Muscle of leg (tissue), 11 donors: ENCODE results near the gene RGS7BP. TPM values are rescaled to one million over a fixed set of nuclear protein-coding genes. Genes with fewer than 3 reads are reported as not detected.

Experiments used
- DNase-seq: peaks from one replicate; pipeline ENCODE4 v3.0.0; 2013
- H3K27ac ChIP-seq: one replicate; pipeline ENCODE4 v1.5.1; 2013; ENCODE audit warnings: mild to moderate bottlenecking, low read length, control low read depth
- H3K27me3 ChIP-seq: one replicate; pipeline ENCODE4 v1.6.1; 2013; ENCODE audit warnings: low read length; ENCODE audit not compliant: control insufficient read depth, insufficient read depth
- H3K36me3 ChIP-seq: one replicate; pipeline ENCODE4 v1.6.1; 2013; ENCODE audit warnings: low read length; ENCODE audit not compliant: control insufficient read depth, insufficient read depth
- H3K4me1 ChIP-seq: one replicate; pipeline ENCODE4 v1.6.1; 2013; ENCODE audit warnings: low read length; ENCODE audit not compliant: control insufficient read depth, insufficient read depth
- H3K4me3 ChIP-seq: one replicate; pipeline ENCODE4 v1.5.1; 2013; ENCODE audit warnings: low read length, control low read depth
- H3K9me3 ChIP-seq: replicated peaks from 2 replicates; pipeline ENCODE4 v1.6.1; 2013; ENCODE audit warnings: low read depth, low read length; ENCODE audit not compliant: control insufficient read depth
- WGBS: methylation state at CpG from one replicate; pipeline ENCODE4 v1.1.5; 2013; ENCODE audit warnings: missing lambda C conversion rate; ENCODE audit not compliant: insufficient coverage; 5-methylcytosine and 5-hydroxymethylcytosine counted together
- polyA plus RNA-seq, 8 donors: library from polyadenylated mRNA; unstranded; fragments of 120-200 nt; gene quantifications; one replicate each; pipeline versions ENCODE4 v1.2.1 to v1.2.3, GENCODE V29; 2013; ENCODE audit warnings: inconsistent platforms in 1 of 8, low replicate concordance in 1 of 8; ENCODE audit not compliant: insufficient read length in 8 of 8, insufficient read depth in 1 of 8
- total RNA-seq: library from RNA; stranded (reverse); fragments of 120-200 nt; gene quantifications from one replicate; pipeline ENCODE4 v1.2.4, GENCODE V29; 2013

RGS7BP gene
- total and polyA plus RNA-seq, 9 donors: 2.2 to 10.6 (median 5.4) TPM

DNA sequence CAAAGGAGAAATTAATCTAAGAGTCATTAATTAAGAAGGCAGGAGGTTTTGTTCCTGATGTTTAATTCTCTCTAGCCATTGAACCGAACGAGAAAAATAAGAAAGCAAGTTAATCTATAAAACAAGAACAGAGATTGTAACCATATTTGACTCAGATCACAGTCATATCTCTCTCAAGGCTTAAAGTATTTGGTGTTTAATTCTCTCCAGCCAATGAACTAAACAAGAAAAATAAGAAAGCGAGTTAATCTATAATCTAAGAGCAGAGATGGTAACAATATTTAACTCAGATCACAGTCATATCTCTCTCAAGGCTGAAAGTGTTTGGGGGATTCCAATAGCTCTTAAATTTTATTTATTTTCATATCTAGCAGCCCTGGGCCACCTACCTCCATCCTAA, 110.1 kb downstream of the RGS7BP start:
- no peak overlapping the region for H3K4me3 ChIP-seq
- WGBS: no CpG with 5 or more reads among the region's 3 CpGs

DNA sequence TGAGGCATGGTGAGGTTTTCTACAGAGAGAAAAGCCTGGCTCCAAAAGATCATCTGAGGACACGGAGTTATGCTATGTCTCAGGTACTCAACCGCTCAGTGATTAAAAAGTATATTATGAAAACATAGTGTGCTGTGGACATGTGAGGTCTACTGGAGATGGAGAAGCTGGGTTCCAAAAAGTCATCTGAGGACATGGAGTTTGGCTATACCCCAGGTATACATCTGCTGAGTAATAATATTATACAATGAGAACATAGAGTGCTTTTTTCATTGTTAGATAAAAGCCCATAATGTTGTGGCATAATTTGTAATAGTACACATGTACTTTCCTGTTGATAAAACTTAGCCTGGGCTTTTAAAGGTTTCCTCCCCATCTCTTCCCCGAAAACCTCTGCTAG, 113.8 kb downstream of the RGS7BP start:
- 100% methylated on average over 2 of the region's 3 CpGs for WGBS
- no peaks in the 10 kb centered on the region for H3K9me3 ChIP-seq

More for the DNA sequence above, 110.1 kb downstream of the RGS7BP start:
- no peaks in the 10 kb centered on the region for H3K36me3 ChIP-seq
- no peaks in the 10 kb centered on the region for H3K27me3 ChIP-seq
- no peaks in the 10 kb centered on the region for H3K4me1 ChIP-seq
- no peak overlapping the region for H3K27ac ChIP-seq
- no peaks in the 10 kb centered on the region for H3K9me3 ChIP-seq
- DNase-seq: no peak

GRCh38 chr5:64622991-64623390, 117.2 kb downstream of the RGS7BP start:
- no peaks in the 10 kb centered on the region for H3K9me3 ChIP-seq
- no peak overlapping the region for H3K27ac ChIP-seq
- no peak overlapping the region for H3K4me3 ChIP-seq
- DNase-seq: no peak
- H3K36me3 ChIP-seq: no peaks in the 10 kb centered on the region
- H3K4me1 ChIP-seq: no peaks in the 10 kb centered on the region
- H3K27me3 ChIP-seq: no peaks in the 10 kb centered on the region
- WGBS: no CpG with 5 or more reads among the region's 2 CpGs

More for the DNA sequence above, 113.8 kb downstream of the RGS7BP start:
- no peaks in the 10 kb centered on the region for H3K27me3 ChIP-seq
- DNase-seq: no peak
- H3K36me3 ChIP-seq: no peaks in the 10 kb centered on the region
- H3K27ac ChIP-seq: no peak overlapping the region
- no peak overlapping the region for H3K4me3 ChIP-seq
- no peaks in the 10 kb centered on the region for H3K4me1 ChIP-seq

DNA sequence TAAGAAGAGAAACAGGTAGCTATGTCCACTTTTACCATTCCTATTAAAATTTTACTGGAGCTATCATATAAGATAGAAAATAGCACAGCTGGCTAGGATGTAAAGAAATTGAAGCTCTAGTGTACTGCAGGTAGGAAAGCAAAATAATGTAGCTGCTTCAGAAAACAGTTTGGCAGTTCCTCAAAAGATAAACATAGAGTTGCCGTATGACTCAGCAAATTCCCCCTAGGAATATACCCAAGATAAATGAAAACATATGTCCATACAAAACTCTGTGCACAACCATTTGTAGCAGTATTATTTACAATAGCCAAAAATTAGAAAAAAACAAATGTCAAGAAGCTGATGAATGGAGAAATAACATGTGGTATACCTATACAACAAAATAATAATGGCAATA, 119.9 kb downstream of the RGS7BP start:
- Histone ChIP-seq H3K4me3 (no peak overlapping the region), H3K27ac (no peak overlapping the region), H3K4me1 (no peaks in the 10 kb centered on the region), H3K9me3 (no peaks in the 10 kb centered on the region), H3K27me3 (no peaks in the 10 kb centered on the region), H3K36me3 (no peaks in the 10 kb centered on the region)
- WGBS: no CpG with 5 or more reads among the region's 1 CpG
- no peak for DNase-seq

DNA sequence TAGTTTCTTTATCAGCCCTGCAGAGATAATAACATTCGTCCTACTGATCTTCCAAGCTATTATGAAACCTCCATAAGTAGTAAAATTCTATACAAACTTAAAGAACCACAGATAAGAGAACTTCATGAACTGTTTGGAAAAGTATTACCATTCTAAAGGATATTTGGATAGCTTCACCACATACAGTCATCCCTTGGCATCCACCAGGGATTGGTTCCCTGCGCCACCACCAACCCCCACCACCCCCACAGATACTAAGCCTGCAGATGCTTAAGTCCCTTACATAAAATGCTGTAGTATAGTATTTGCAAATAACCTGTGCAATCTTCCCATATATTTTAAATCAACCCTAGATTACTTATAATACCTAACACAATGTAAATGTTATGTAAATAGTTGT, 123.1 kb downstream of the RGS7BP start:
- Histone ChIP-seq H3K27ac (no peak overlapping the region), H3K9me3 (no peaks in the 10 kb centered on the region), H3K36me3 (no peaks in the 10 kb centered on the region), H3K4me1 (no peaks in the 10 kb centered on the region), H3K27me3 (no peaks in the 10 kb centered on the region), H3K4me3 (no peak overlapping the region)
- WGBS: no CpG with 5 or more reads among the region's 2 CpGs
- DNase-seq: no peak

GRCh38 chr5:64629841-64630240, 124.0 kb downstream of the RGS7BP start:
- 93% methylated on average over 2 of the region's 2 CpGs for WGBS
- Histone ChIP-seq H3K4me1 (no peaks in the 10 kb centered on the region), H3K27ac (no peak overlapping the region), H3K9me3 (no peaks in the 10 kb centered on the region), H3K36me3 (no peaks in the 10 kb centered on the region), H3K4me3 (no peak overlapping the region), H3K27me3 (no peaks in the 10 kb centered on the region)
- DNase-seq: no peak

DNA sequence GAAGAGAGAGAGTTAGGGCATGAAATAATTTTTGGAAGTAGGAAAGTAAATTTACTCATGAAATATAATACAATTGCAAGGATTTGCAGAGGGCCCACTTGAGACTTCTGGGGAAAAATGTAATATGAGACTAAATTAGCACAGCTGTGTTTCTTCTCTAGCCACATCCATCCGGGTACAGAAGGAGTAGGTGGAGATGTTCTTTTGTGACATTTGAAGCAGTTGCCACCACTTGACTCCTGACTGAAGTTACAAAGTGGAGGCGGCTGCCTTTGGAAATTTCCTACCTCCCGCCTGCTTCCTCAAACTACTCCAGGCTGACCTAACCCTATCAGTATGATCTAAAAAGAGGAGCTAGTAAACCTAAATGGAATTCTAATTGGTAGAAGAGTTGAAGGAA, 126.4 kb downstream of the RGS7BP start:
- no peaks in the 10 kb centered on the region for H3K4me1 ChIP-seq
- no CpG with 5 or more reads among the region's 3 CpGs for WGBS
- no peaks in the 10 kb centered on the region for H3K9me3 ChIP-seq
- peaks cover 2% of the 10 kb centered on the region for H3K27me3 ChIP-seq
- no peak overlapping the region for H3K27ac ChIP-seq
- H3K36me3 ChIP-seq: no peaks in the 10 kb centered on the region
- DNase-seq: peak; percentile 45
- H3K4me3 ChIP-seq: no peak overlapping the region

DNA sequence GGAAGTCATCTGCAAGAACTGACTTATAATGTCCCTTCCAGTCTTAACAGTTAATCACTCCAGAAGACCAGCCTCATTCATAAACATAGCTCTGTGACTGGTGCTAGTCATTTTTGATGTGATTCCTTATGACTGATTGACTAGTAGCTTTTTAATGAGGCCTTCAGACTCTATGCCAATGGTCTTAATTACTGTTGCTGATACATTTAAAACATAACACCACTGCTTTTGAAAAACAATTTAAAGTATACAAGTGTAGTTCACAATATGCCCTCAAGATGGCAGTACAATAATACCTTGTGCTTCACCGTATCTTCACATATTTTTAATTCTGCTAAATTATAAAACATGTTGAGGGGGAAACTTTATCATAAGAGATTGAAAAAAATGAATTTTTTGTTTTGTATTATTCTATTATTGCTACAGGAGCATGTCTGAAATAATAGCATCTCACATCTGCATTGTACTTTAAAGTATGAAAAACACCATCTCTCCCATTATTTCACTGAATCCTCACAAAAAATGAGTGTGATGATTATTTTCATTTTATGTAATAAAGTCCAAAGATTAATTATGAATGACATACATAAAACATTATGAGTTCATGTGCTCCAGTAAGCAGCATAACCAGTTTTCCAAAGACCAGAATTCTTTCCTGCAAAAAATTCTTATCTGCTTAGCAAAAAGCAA, 129.3 kb downstream of the RGS7BP start:
- Histone ChIP-seq H3K27me3 (peaks cover 2% of the 10 kb centered on the region), H3K36me3 (no peaks in the 10 kb centered on the region), H3K27ac (no peak overlapping the region), H3K9me3 (no peaks in the 10 kb centered on the region), H3K4me1 (no peaks in the 10 kb centered on the region), H3K4me3 (no peak overlapping the region)
- peak; percentile 38 for DNase-seq
- WGBS: no CpG with 5 or more reads among the region's 1 CpG

DNA sequence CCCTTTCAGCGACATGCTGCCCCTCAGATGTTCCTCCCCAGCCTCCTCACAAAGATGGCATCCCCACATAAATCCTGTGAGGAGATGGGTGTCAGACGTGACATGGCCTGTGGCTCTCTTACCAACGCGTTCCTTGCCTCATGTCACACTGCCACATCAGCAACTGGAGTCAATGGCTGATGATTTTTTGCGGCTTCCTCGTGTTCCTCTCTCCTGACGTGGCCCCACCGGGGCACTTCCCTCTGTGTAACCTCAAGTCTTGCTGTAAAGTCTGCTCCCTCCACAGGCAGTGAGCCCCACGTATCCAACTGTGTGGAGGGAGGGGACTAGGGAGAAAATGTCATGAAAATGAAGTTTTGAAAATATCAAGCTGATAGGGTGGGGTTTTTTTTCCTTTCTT, 131.3 kb downstream of the RGS7BP start:
- Histone ChIP-seq H3K27me3 (peaks cover 2% of the 10 kb centered on the region), H3K27ac (no peak overlapping the region), H3K4me3 (no peak overlapping the region), H3K9me3 (no peaks in the 10 kb centered on the region), H3K36me3 (no peaks in the 10 kb centered on the region), H3K4me1 (no peaks in the 10 kb centered on the region)
- WGBS: 57% methylated on average over 4 of the region's 9 CpGs
- DNase-seq: peak; percentile 9

DNA sequence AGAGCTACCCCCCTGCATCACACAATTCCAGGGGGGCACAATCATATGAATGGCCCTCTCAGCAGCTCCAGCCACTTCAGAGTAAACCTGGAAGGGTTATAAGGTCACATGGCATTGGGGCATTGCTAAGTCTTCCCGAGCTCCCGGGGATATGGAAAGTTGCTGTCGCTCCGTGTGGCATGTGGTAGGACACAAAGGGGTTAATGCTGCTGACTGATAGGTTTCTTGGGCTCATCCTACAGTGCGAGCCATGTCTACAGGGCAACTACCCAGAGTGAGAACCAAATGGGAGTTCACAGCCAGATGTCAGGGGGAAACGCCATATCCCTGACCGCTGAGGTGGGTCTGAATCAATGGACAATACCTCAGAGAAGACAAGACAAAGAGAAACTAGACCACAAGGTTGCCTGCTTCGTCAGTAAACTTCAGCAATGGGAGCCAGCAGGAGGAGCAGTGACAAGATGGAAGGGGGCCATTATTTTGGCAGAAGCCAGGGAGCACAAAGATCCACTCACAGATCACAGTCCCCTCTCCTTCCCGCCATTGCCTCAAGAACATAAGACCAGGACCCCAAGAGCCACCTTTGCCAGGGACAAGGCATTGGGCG, 132.1 kb downstream of the RGS7BP start:
- Histone ChIP-seq H3K27ac (no peak overlapping the region), H3K36me3 (no peaks in the 10 kb centered on the region), H3K27me3 (peaks cover 2% of the 10 kb centered on the region), H3K9me3 (no peaks in the 10 kb centered on the region), H3K4me3 (no peak overlapping the region), H3K4me1 (no peaks in the 10 kb centered on the region)
- WGBS: 63% methylated on average over 8 of the region's 10 CpGs
- DNase-seq: no peak
